ENCODE data around the gene RDH11. TPM values are rescaled to one million over a fixed set of nuclear protein-coding genes. Genes with fewer than 3 reads are reported as not detected.
A peak's percentile ranks its signal among the peaks of the same experiment; 100 is the strongest.

Gene RDH11, protein sequence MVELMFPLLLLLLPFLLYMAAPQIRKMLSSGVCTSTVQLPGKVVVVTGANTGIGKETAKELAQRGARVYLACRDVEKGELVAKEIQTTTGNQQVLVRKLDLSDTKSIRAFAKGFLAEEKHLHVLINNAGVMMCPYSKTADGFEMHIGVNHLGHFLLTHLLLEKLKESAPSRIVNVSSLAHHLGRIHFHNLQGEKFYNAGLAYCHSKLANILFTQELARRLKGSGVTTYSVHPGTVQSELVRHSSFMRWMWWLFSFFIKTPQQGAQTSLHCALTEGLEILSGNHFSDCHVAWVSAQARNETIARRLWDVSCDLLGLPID
- 10 to 100 TPM; 30.8 to 53.9 (median 37.2) TPM for total RNA-seq

DNA sequence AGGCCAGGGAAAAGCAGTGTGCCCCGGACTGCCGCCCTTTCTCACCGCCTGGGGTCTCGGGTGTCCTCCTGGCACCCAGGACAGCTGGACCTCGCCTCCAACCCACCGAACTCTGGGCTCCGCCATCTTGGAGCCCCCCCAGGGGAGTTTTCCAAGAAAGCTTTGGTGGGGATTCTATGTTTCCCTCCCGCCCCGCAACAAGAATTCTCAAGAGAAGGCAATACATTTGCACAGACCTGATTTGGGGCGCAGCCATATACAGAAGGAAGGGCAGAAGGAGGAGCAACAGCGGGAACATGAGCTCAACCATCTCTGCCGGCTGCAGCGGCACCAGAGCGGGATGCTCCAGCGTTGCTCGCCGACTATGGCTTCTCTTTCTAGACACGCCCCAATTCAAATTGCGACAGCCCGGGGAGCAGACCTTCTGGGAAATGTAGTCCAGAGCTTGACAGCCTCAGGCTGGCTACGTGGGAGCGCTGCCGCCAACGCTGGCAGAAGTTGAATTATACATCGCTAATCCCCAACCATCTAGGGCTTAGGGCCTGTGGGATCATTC is at the start of gene RDH11:
TSS of gene RDH11 (minus strand) at position 371 of the 556 bp plus-strand sequence. CDS start at position 310, 61 bp downstream.
- WGBS, 2 donors (ENCODE audit: low coverage in 1 of 2) = 1% methylated on average over 25 of the region's 25 CpGs; no CpG with 5 or more reads in 1 of the 2 donors
- H3K27ac ChIP-seq = peak within 1 kb of the TSS; percentile 87 to 91 (median 89)
- intact Hi-C loops (cut with DNase I; ENCODE audit: low total_unique reads) = loop anchor here (10.0 kb wide), 1 partner anchor 101 kb away; no protein-coding TSS in a partner anchor
- no peaks in the 10 kb centered on the region for H3K9me3 ChIP-seq
- H3K4me1 ChIP-seq = peaks cover 0 to 18% (median 5%) of the 10 kb centered on the region in 4 donors
- TF ChIP-seq POLR2AphosphoS5 (IDR thresholded peaks at IDR 0.05) (peak; percentile 92 to 96 (median 96)), POLR2A (IDR thresholded peaks at IDR 0.05) (peak; percentile 78)
- TF ChIP-seq, protein P1, sequence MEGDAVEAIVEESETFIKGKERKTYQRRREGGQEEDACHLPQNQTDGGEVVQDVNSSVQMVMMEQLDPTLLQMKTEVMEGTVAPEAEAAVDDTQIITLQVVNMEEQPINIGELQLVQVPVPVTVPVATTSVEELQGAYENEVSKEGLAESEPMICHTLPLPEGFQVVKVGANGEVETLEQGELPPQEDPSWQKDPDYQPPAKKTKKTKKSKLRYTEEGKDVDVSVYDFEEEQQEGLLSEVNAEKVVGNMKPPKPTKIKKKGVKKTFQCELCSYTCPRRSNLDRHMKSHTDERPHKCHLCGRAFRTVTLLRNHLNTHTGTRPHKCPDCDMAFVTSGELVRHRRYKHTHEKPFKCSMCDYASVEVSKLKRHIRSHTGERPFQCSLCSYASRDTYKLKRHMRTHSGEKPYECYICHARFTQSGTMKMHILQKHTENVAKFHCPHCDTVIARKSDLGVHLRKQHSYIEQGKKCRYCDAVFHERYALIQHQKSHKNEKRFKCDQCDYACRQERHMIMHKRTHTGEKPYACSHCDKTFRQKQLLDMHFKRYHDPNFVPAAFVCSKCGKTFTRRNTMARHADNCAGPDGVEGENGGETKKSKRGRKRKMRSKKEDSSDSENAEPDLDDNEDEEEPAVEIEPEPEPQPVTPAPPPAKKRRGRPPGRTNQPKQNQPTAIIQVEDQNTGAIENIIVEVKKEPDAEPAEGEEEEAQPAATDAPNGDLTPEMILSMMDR (IDR thresholded peaks at IDR 0.05) = no peak
- in situ Hi-C loops (cut with MboI; ENCODE audit: low pct_ligation_motif_present in 1 of 4, low pct_unique_long_range_greater_than_20kb in 1 of 4, low sequenced_read_pairs in 3 of 4) = no loop called here
- peaks cover 0 to 12% (median 0%) of the 10 kb centered on the region in 4 donors for H3K36me3 ChIP-seq
- H3K27me3 ChIP-seq = no peaks in the 10 kb centered on the region
- H3K4me3 ChIP-seq = peak within 1 kb of the TSS; percentile 69 to 93 (median 82)
- DNase-seq = peak; percentile 90

DNA sequence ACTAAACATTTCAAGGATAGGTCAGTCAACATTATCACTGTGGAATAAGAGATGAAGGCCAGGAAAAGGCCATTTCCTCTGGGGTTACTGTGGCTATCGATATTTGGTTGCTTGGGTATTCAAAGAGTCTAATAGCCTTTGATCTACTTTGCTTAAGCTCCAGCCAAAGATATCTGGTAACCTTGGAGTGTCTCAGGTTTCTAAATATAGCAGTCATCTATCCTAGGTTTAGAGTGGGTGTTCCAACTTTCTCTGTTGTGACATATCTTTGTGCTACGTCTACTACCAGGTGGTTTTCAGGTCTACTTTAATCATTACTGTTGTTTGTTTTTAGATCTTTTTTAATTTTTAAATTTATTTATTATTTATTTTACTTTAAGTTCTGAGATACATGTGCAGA is 48.5 kb upstream of the RDH11 start:
- no peaks in the 10 kb centered on the region for H3K9me3 ChIP-seq
- in situ Hi-C loops (cut with MboI; ENCODE audit: low pct_ligation_motif_present in 1 of 4, low pct_unique_long_range_greater_than_20kb in 1 of 4, low sequenced_read_pairs in 3 of 4) (no loop called here), intact Hi-C loops (cut with DNase I; ENCODE audit: low total_unique reads) (no loop called here)
- peaks cover 0 to 9% (median 7%) of the 10 kb centered on the region in 4 donors for H3K4me1 ChIP-seq
- H3K27ac ChIP-seq = no peak overlapping the region
- peaks cover 0 to 10% (median 4%) of the 10 kb centered on the region in 4 donors for H3K36me3 ChIP-seq
- TF ChIP-seq EP300 (IDR thresholded peaks at IDR 0.05; ENCODE audit: low read depth) = no peak
- no peak for TF ChIP-seq POLR2A (IDR thresholded peaks at IDR 0.05)
- no peak for TF ChIP-seq POLR2AphosphoS5 (IDR thresholded peaks at IDR 0.05)
- TF ChIP-seq, protein P1 (IDR thresholded peaks at IDR 0.05) = no peak
- DNase-seq = no peak
- H3K4me3 ChIP-seq = no peak overlapping the region
- H3K27me3 ChIP-seq = no peaks in the 10 kb centered on the region
- 79 to 85% methylated on average over 2 of the region's 2 CpGs for WGBS, 2 donors (ENCODE audit: low coverage in 1 of 2)

DNA sequence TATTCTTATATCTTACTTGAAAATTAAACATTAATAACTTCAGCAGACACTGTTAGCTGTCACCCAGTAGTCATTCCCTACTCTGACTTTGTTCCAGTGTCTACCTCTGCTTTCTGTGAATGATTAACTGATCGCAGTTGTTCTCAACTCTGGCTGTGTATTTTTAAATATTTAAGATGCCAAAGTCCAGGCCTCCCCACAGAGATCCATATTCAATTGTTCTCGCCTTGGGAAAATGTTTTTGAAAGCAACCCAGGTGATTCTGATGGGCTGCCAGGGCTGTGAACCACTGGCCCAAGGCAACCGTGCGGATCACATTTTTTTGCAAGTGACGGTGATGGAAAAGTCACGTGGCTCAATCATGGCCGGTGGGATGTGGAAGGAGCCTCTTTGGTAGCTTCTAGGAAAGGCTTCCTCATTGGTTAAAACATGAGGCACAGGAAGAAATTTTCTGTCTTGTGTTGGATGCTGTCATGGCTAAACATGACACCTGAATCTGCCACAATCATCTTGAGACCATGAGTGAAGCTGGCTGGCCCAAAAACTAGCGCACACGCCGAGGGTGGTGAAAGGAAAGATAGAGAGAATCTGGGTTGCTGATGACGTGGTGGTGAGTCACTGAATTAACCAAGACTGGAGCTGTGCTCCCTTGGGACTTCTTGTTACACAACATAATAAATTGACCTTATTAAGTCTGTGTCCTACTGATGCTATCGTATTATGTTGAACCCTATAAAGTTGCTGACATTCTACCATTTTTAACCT is 43.4 kb upstream of the RDH11 start:
- H3K27me3 ChIP-seq = no peaks in the 10 kb centered on the region
- intact Hi-C loops (cut with DNase I; ENCODE audit: low total_unique reads) (no loop called here), in situ Hi-C loops (cut with MboI; ENCODE audit: low pct_ligation_motif_present in 1 of 4, low pct_unique_long_range_greater_than_20kb in 1 of 4, low sequenced_read_pairs in 3 of 4) (no loop called here)
- peak overlapping the region; percentile 23 to 71 (median 47) for H3K27ac ChIP-seq
- DNase-seq = peak; percentile 48
- TF ChIP-seq, protein P1 (IDR thresholded peaks at IDR 0.05) = no peak
- TF ChIP-seq POLR2A (IDR thresholded peaks at IDR 0.05) = no peak
- TF ChIP-seq POLR2AphosphoS5 (IDR thresholded peaks at IDR 0.05) = peak in 1 of 3 donors; percentile 33
- no peaks in the 10 kb centered on the region for H3K9me3 ChIP-seq
- H3K4me1 ChIP-seq = peaks cover 0 to 36% (median 18%) of the 10 kb centered on the region in 4 donors
- H3K36me3 ChIP-seq = no peaks in the 10 kb centered on the region
- peak overlapping the region in 1 of 4 donors; percentile 17 for H3K4me3 ChIP-seq
- WGBS, 2 donors (ENCODE audit: low coverage in 1 of 2) = 33 to 49% methylated on average over 6 to 12 of the region's 12 CpGs

DNA sequence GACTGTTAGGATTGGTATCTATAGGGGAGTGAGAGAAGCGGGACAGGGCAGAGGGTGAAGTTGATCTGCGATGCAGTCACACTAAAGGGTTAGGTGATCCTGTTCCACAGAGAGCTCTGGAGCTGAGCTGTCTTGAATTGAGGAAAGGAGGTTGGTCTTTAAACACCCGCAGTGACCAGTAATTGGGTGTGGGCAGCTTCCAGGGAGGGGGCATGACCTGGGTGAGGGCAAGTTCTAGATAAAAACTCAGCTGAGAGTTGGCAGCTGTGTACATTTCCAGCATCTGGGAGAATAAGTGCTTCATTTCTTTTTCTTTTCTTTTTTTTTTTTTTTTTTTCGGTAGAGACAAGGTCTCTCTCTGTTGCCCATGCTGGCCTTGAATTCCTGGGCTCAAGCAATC is 41.2 kb upstream of the RDH11 start:
- in situ Hi-C loops (cut with MboI; ENCODE audit: low pct_ligation_motif_present in 1 of 4, low pct_unique_long_range_greater_than_20kb in 1 of 4, low sequenced_read_pairs in 3 of 4) = no loop called here
- TF ChIP-seq POLR2A (IDR thresholded peaks at IDR 0.05) = no peak
- no peak for TF ChIP-seq EP300 (IDR thresholded peaks at IDR 0.05; ENCODE audit: low read depth)
- TF ChIP-seq, protein P1 (IDR thresholded peaks at IDR 0.05) = no peak
- no peak for TF ChIP-seq POLR2AphosphoS5 (IDR thresholded peaks at IDR 0.05)
- no peaks in the 10 kb centered on the region for H3K9me3 ChIP-seq
- no peaks in the 10 kb centered on the region for H3K27me3 ChIP-seq
- peaks cover 0 to 36% (median 18%) of the 10 kb centered on the region in 4 donors for H3K4me1 ChIP-seq
- H3K36me3 ChIP-seq = no peaks in the 10 kb centered on the region
- intact Hi-C loops (cut with DNase I; ENCODE audit: low total_unique reads) = no loop called here
- 71 to 94% methylated on average over 2 to 4 of the region's 4 CpGs for WGBS, 2 donors (ENCODE audit: low coverage in 1 of 2)
- DNase-seq = no peak
- no peak overlapping the region for H3K27ac ChIP-seq
- no peak overlapping the region for H3K4me3 ChIP-seq
